ENCODE results near the gene SHMT1.

SHMT1 gene

GRCh38 chr17:18280766-18281371 lies 82.5 kb downstream of the SHMT1 start:
- TF ChIP-seq CTCF (IDR thresholded peaks at IDR 0.05; ENCODE audit: insufficient read depth, missing control alignments) = no peak
- FAIRE-seq (no peak), DNase-seq (ENCODE audit: insufficient read length, low spot score) (no peak)

- no peak for FAIRE-seq
- no peak for TF ChIP-seq CTCF (IDR thresholded peaks at IDR 0.05; ENCODE audit: insufficient read depth, missing control alignments)
- DNase-seq (ENCODE audit: insufficient read length, low spot score) = no peak
Observed at GRCh38 chr17:18280249-18280648, 83.1 kb downstream of the SHMT1 start.

GRCh38 chr17:18278867-18279266 lies 84.5 kb downstream of the SHMT1 start:
- DNase-seq (ENCODE audit: insufficient read length, low spot score) (no peak), FAIRE-seq (no peak)
- no peak for TF ChIP-seq CTCF (IDR thresholded peaks at IDR 0.05; ENCODE audit: insufficient read depth, missing control alignments)

Data from D721Med (cell line).